ENCODE measurements around the gene GRIK4.

- TF ChIP-seq EZH2 (IDR thresholded peaks at IDR 0.05; ENCODE audit: borderline replicate concordance, low read depth, low read length, severe bottlenecking) (no peak), CTCF (IDR thresholded peaks at IDR 0.05; ENCODE audit: extremely low read depth in 1 of 2, insufficient read depth in 1 of 2, low read depth in 1 of 2, low read length in 2 of 2) (no peak), POLR2AphosphoS5 (IDR thresholded peaks at IDR 0.05; ENCODE audit: insufficient read depth, low read depth, low read length) (no peak), POLR2A (IDR thresholded peaks at IDR 0.05; ENCODE audit: low read depth, low read length) (no peak)
- TF ChIP-seq, protein P1, sequence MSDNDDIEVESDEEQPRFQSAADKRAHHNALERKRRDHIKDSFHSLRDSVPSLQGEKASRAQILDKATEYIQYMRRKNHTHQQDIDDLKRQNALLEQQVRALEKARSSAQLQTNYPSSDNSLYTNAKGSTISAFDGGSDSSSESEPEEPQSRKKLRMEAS (IDR thresholded peaks at IDR 0.05; ENCODE audit: insufficient read depth, insufficient read length): no peak
These were observed 429.5 kb downstream of the GRIK4 start for GRCh38 chr11:120941000-120941399.
